GM21825 (cell line): ENCODE measurements around the gene SPAG17.

ENCODE experiments used
- ATAC-seq: cut with Tn5 transposase; IDR thresholded peaks from one replicate; pipeline ENCODE4 v1.9.1; 2021; ENCODE audit warnings: mild to moderate bottlenecking, moderate library complexity; ENCODE audit not compliant: unreplicated experiment

Gene SPAG17

GRCh38 chr1:118122234-118123004 lies 62.6 kb downstream of the SPAG17 start:
- no peak for ATAC-seq

- ATAC-seq = no peak
Measured at GRCh38 chr1:118118873-118119463, 66.1 kb downstream of the SPAG17 start.

GRCh38 chr1:118118469-118118868 lies 66.6 kb downstream of the SPAG17 start:
- no peak for ATAC-seq

- no peak for ATAC-seq
Measured at GRCh38 chr1:118117521-118117920, 67.5 kb downstream of the SPAG17 start.

GRCh38 chr1:118116909-118117308 lies 68.1 kb downstream of the SPAG17 start:
- no peak for ATAC-seq

- no peak for ATAC-seq
Measured at GRCh38 chr1:118116401-118116800, 68.6 kb downstream of the SPAG17 start.

- no peak for ATAC-seq
Measured at GRCh38 chr1:118115567-118116295, 69.3 kb downstream of the SPAG17 start.

GRCh38 chr1:118113261-118113660 lies 71.8 kb downstream of the SPAG17 start:
- no peak for ATAC-seq

- no peak for ATAC-seq
Measured at GRCh38 chr1:118110580-118110979, 74.4 kb downstream of the SPAG17 start.

GRCh38 chr1:118104951-118105350 lies 80.1 kb downstream of the SPAG17 start:
- ATAC-seq = no peak

GRCh38 chr1:118102445-118102844 lies 82.6 kb downstream of the SPAG17 start:
- no peak for ATAC-seq

GRCh38 chr1:118101999-118102398 lies 83.0 kb downstream of the SPAG17 start:
- ATAC-seq = no peak

GRCh38 chr1:118101515-118101844 lies 83.5 kb downstream of the SPAG17 start:
- no peak for ATAC-seq

- no peak for ATAC-seq
Measured at GRCh38 chr1:118100686-118101514, 84.1 kb downstream of the SPAG17 start.

GRCh38 chr1:118099686-118100085 lies 85.3 kb downstream of the SPAG17 start:
- ATAC-seq = no peak

GRCh38 chr1:118097622-118098348 lies 87.2 kb downstream of the SPAG17 start:
- ATAC-seq = no peak

GRCh38 chr1:118093017-118093416 lies 92.0 kb downstream of the SPAG17 start:
- no peak for ATAC-seq

GRCh38 chr1:118090130-118090529 lies 94.9 kb downstream of the SPAG17 start:
- no peak for ATAC-seq

- no peak for ATAC-seq
Measured at GRCh38 chr1:118085365-118085764, 99.7 kb downstream of the SPAG17 start.

GRCh38 chr1:118084400-118084799 lies 100.6 kb downstream of the SPAG17 start:
- no peak for ATAC-seq

GRCh38 chr1:118082984-118083383 lies 102.0 kb downstream of the SPAG17 start:
- no peak for ATAC-seq
